IMR-90 (cell line): ENCODE measurements around the gene NTRK2. TPM values are rescaled to one million over a fixed set of nuclear protein-coding genes. Genes with fewer than 3 reads are reported as not detected.

ENCODE experiments used
- ATAC-seq: fragments of 200-7000 bp; cut with Tn5 transposase; 2 replicates; pipeline ENCODE4 v1.9.1; 2020; ENCODE audit warnings: low read depth, mild to moderate bottlenecking, moderate library complexity
- BruUV-seq: library from RNA; stranded (reverse); fragments of 400-500 nt; replicated peaks from 2 replicates; lab custom pipeline; 2021; lab: Mats Ljungman, UMichigan
- CTCF ChIA-PET: fragments of 300-600 bp; formaldehyde crosslinking; extraction: SDS; loops from one replicate; lab custom pipeline; 2021; ENCODE audit warnings: antibody characterized with exemption; lab: Yijun Ruan, JAX
- POLR2A ChIA-PET: fragments of 300-600 bp; sonication (Branson Sonifier 250); formaldehyde crosslinking; loops from one replicate; lab custom pipeline; 2022; ENCODE audit warnings: antibody characterized with exemption; ENCODE audit not compliant: unreplicated experiment; lab: Charles Lee
- DNase-seq: peaks from one replicate; pipeline ENCODE4 v3.0.0; 2013
- H2AFZ ChIP-seq: replicated peaks from 2 replicates; pipeline ENCODE3; 2013; ENCODE audit warnings: low read length, mild to moderate bottlenecking; ENCODE audit not compliant: poor library complexity
- H2AK5ac ChIP-seq: 2 replicates; pipeline ENCODE4 v1.6.1; 2013; ENCODE audit warnings: low read depth, low read length, inconsistent platforms
- H2AK9ac ChIP-seq: replicated peaks from 2 replicates; pipeline ENCODE3; 2013; ENCODE audit warnings: mild to moderate bottlenecking, low read depth, low read length, moderate library complexity; ENCODE audit not compliant: poor library complexity
- H2BK120ac ChIP-seq: 2 replicates; pipeline ENCODE4 v1.6.1; 2013; ENCODE audit warnings: low read depth, low read length, inconsistent platforms
- H2BK15ac ChIP-seq: 3 replicates; pipeline ENCODE4 v1.6.1; 2013; ENCODE audit warnings: low read depth, low read length, inconsistent platforms
- H2BK20ac ChIP-seq: 2 replicates; pipeline ENCODE4 v1.6.1; 2013; ENCODE audit warnings: low read depth, mild to moderate bottlenecking, inconsistent platforms, low read length, moderate library complexity
- H2BK5ac ChIP-seq: 2 replicates; pipeline ENCODE4 v1.6.1; 2013; ENCODE audit warnings: mild to moderate bottlenecking, low read depth, low read length, inconsistent platforms; ENCODE audit not compliant: poor library complexity, severe bottlenecking
- H3K14ac ChIP-seq: replicated peaks from 2 replicates; pipeline ENCODE4 v1.6.1; 2013; ENCODE audit warnings: low read depth, low read length, inconsistent platforms
- H3K18ac ChIP-seq: 2 replicates; pipeline ENCODE4 v1.6.1; 2013; ENCODE audit warnings: low read depth, low read length, control low read depth
- H3K23ac ChIP-seq: 2 replicates; pipeline ENCODE4 v1.6.1; 2013; ENCODE audit warnings: low read depth, low read length, inconsistent platforms
- H3K27ac ChIP-seq: 2 replicates; pipeline ENCODE4 v1.5.1; 2013; ENCODE audit warnings: mild to moderate bottlenecking, control low read depth, low read length; ENCODE audit not compliant: insufficient read depth
- H3K27me3 ChIP-seq: 2 replicates; pipeline ENCODE4 v1.6.1; 2013; ENCODE audit warnings: low read length; ENCODE audit not compliant: control insufficient read depth, insufficient read depth
- H3K36me3 ChIP-seq: 2 replicates; pipeline ENCODE4 v1.6.1; 2013; ENCODE audit warnings: low read length, mixed read lengths; ENCODE audit not compliant: control insufficient read depth, insufficient read depth
- H3K4ac ChIP-seq: 2 replicates; pipeline ENCODE4 v1.6.1; 2013; ENCODE audit warnings: low read depth, low read length, inconsistent platforms
- H3K4me1 ChIP-seq: 2 replicates; pipeline ENCODE4 v1.6.1; 2013; ENCODE audit warnings: low read length, mixed read lengths; ENCODE audit not compliant: control insufficient read depth, insufficient read depth
- H3K4me2 ChIP-seq: 2 replicates; pipeline ENCODE4 v1.6.1; 2013; ENCODE audit warnings: low read depth, mild to moderate bottlenecking, control low read depth, low read length, moderate library complexity
- H3K4me3 ChIP-seq: 2 replicates; pipeline ENCODE4 v1.5.1; 2013; ENCODE audit warnings: low read depth, mild to moderate bottlenecking, control low read depth, low read length, moderate library complexity; ENCODE audit not compliant: insufficient read depth
- H3K56ac ChIP-seq: 2 replicates; pipeline ENCODE4 v1.6.1; 2013; ENCODE audit warnings: low read length, inconsistent platforms; ENCODE audit not compliant: insufficient read depth; ENCODE audit errors: extremely low read depth
- H3K79me1 ChIP-seq, 2 experiments: 2 replicates each; pipeline ENCODE4 v1.6.1; 2013; ENCODE audit warnings: low read length in 2 of 2, inconsistent platforms in 1 of 2, low read depth in 1 of 2
- H3K9ac ChIP-seq: 2 replicates; pipeline ENCODE4 v1.6.1; 2013; ENCODE audit warnings: low read depth, low read length, control low read depth
- H3K9me1 ChIP-seq: 2 replicates; pipeline ENCODE4 v1.6.1; 2013; ENCODE audit warnings: low read length, inconsistent platforms; ENCODE audit not compliant: insufficient read depth
- H3K9me3 ChIP-seq: 2 replicates; pipeline ENCODE4 v1.6.1; 2013; ENCODE audit warnings: low read length; ENCODE audit not compliant: control insufficient read depth, insufficient read depth
- H4K20me1 ChIP-seq: 2 replicates; pipeline ENCODE4 v1.6.1; 2013; ENCODE audit warnings: low read length, inconsistent platforms; ENCODE audit not compliant: insufficient read depth
- H4K5ac ChIP-seq: 2 replicates; pipeline ENCODE4 v1.6.1; 2013; ENCODE audit warnings: mild to moderate bottlenecking, low read depth, low read length, control low read depth
- H4K8ac ChIP-seq, 2 experiments: 2 replicates each; pipeline ENCODE4 v1.6.1; 2013; ENCODE audit warnings: low read depth in 2 of 2, low read length in 2 of 2, control low read depth in 1 of 2, inconsistent platforms in 1 of 2
- H4K91ac ChIP-seq: 2 replicates; pipeline ENCODE4 v1.6.1; 2013; ENCODE audit warnings: low read depth, low read length, inconsistent platforms; ENCODE audit not compliant: insufficient read depth
- BHLHE40 ChIP-seq: fragments of 150-350 bp; IDR thresholded peaks from 2 replicates; pipeline ENCODE4 v1.6.1; 2016; ENCODE audit warnings: mild to moderate bottlenecking, low read depth, low read length
- CEBPB ChIP-seq: IDR thresholded peaks from 2 replicates; pipeline ENCODE4 v1.6.1; 2012; ENCODE audit warnings: low read depth, low read length, improper control_type of control experiment
- CHD1 ChIP-seq: IDR thresholded peaks from 2 replicates; pipeline ENCODE4 v1.6.1; 2012; ENCODE audit warnings: low read depth, low read length, improper control_type of control experiment
- CTCF ChIP-seq: conservative IDR thresholded peaks from 2 replicates; pipeline ENCODE4 v1.5.1; 2012; ENCODE audit warnings: mild to moderate bottlenecking, low read depth, low read length, improper control_type of control experiment
- FOS ChIP-seq: fragments of 150-350 bp; IDR thresholded peaks from 2 replicates; pipeline ENCODE4 v1.6.1; 2016; ENCODE audit warnings: low read depth, low read length
- MAFK ChIP-seq: IDR thresholded peaks from 2 replicates; pipeline ENCODE4 v1.6.1; 2012; ENCODE audit warnings: low read depth, low read length, improper control_type of control experiment
- MAZ ChIP-seq: IDR thresholded peaks from 2 replicates; pipeline ENCODE4 v1.6.1; 2012; ENCODE audit warnings: low read depth, mild to moderate bottlenecking, low read length, improper control_type of control experiment, moderate library complexity, borderline replicate concordance
- MXI1 ChIP-seq: IDR thresholded peaks from 2 replicates; pipeline ENCODE4 v1.6.1; 2012; ENCODE audit warnings: low read depth, mild to moderate bottlenecking, low read length, moderate library complexity, borderline replicate concordance
- NFE2L2 ChIP-seq: fragments of 150-350 bp; IDR thresholded peaks from 2 replicates; pipeline ENCODE4 v1.6.1; 2016; ENCODE audit warnings: low read depth, mild to moderate bottlenecking, low read length
- POLR2A ChIP-seq: IDR thresholded peaks from 2 replicates; pipeline ENCODE4 v1.6.1; 2012; ENCODE audit warnings: mild to moderate bottlenecking, low read depth, low read length
- RAD21 ChIP-seq: IDR thresholded peaks from 2 replicates; pipeline ENCODE4 v1.6.1; 2012; ENCODE audit warnings: low read length, improper control_type of control experiment
- RCOR1 ChIP-seq: IDR thresholded peaks from 2 replicates; pipeline ENCODE4 v1.6.1; 2012; ENCODE audit warnings: mild to moderate bottlenecking, low read length, improper control_type of control experiment; ENCODE audit not compliant: insufficient replicate concordance
- RFX5 ChIP-seq: IDR thresholded peaks from 2 replicates; pipeline ENCODE4 v1.8.0; 2012; ENCODE audit warnings: low read depth, mild to moderate bottlenecking, low read length, moderate library complexity
- SMC3 ChIP-seq: fragments of 150-350 bp; IDR thresholded peaks from 2 replicates; pipeline ENCODE4 v1.6.1; 2016; ENCODE audit warnings: low read depth, mild to moderate bottlenecking, antibody characterized with exemption, low read length, moderate library complexity
- USF2 ChIP-seq: fragments of 150-350 bp; IDR thresholded peaks from 2 replicates; pipeline ENCODE4 v1.6.1; 2017; ENCODE audit warnings: mild to moderate bottlenecking, antibody characterized with exemption, low read length, low read depth
- WGBS, 2 experiments: methylation state at CpG; one replicate each; pipeline versions ENCODE4 v1.1.5 to v1.1.7; 2013; ENCODE audit warnings: missing lambda C conversion rate in 2 of 2; ENCODE audit not compliant: insufficient read length in 1 of 2; ENCODE audit errors: extremely low coverage in 2 of 2; 5-methylcytosine and 5-hydroxymethylcytosine counted together
- dilution Hi-C: fragments of 300-500 bp; cut with HindIII; formaldehyde crosslinking; loops from one replicate; pipeline ENCODE4 v1.14.3; 2018; ENCODE audit warnings: low sequenced_read_pairs; ENCODE audit not compliant: unreplicated experiment
- in situ Hi-C: fragments of 300-500 bp; cut with MboI; formaldehyde crosslinking; loops from 3 replicates; pipeline ENCODE4 v1.14.3; 2019; ENCODE audit warnings: low sequenced_read_pairs, inconsistent platforms, mixed read lengths
- intact Hi-C: fragments of 100-400 bp; cut with micrococcal nuclease; formaldehyde crosslinking; loops from 2 replicates; pipeline ENCODE4 v1.10.0; 2022
- polyA plus RNA-seq, 3 experiments: library from polyadenylated mRNA; depleted of rRNA; stranded (reverse); fragments of >200 nt; gene quantifications; 2 replicates each; pipeline ENCODE4 v1.2.3, GENCODE V29; 2012; ENCODE audit warnings: low replicate concordance in 1 of 3
- total RNA-seq: library from RNA; depleted of rRNA; stranded (reverse); fragments of >200 nt; gene quantifications from 2 replicates; pipeline ENCODE4 v1.2.3, GENCODE V29; 2012
- TF ChIP-seq, protein P1 (sequence below): fragments of 150-350 bp; IDR thresholded peaks from 2 replicates; pipeline ENCODE4 v1.6.1; 2016; ENCODE audit warnings: low read depth, mild to moderate bottlenecking, low read length, moderate library complexity, borderline replicate concordance

The NTRK2 gene
- total and polyA plus RNA-seq, 2 of the 4 experiments (the other 2 are of a cell fraction) = under 0.01 to 0.02 TPM

- no peak overlapping the region for H2AK9ac ChIP-seq
- no peak for DNase-seq
- H3K4ac ChIP-seq = no peak overlapping the region
- H3K79me1 ChIP-seq = no peaks in the 10 kb centered on the region
- no peaks in the 10 kb centered on the region for H3K27me3 ChIP-seq
- no peak overlapping the region for H2BK20ac ChIP-seq
- H3K18ac ChIP-seq = no peak overlapping the region
- no peak overlapping the region for H2AFZ ChIP-seq
- no peak overlapping the region for H3K4me3 ChIP-seq
- ChIA-PET CTCF (no interaction called here), POLR2A (no interaction called here)
- ATAC-seq = no peak
- dilution Hi-C loops (no loop called here), intact Hi-C loops (no loop called here), in situ Hi-C loops (no loop called here)
- H4K8ac ChIP-seq = no peak overlapping the region
- H4K5ac ChIP-seq = no peak overlapping the region
- WGBS, 2 experiments = no CpG with 5 or more reads among the region's 4 CpGs
- H3K56ac ChIP-seq = no peak overlapping the region
- H4K91ac ChIP-seq = no peak overlapping the region
- H3K14ac ChIP-seq = no peak overlapping the region
- no peak overlapping the region for H2AK5ac ChIP-seq
- no peaks in the 10 kb centered on the region for H3K4me1 ChIP-seq
- no peak overlapping the region for H2BK15ac ChIP-seq
- H2BK120ac ChIP-seq = no peak overlapping the region
- H3K4me2 ChIP-seq = no peak overlapping the region
- no peaks in the 10 kb centered on the region for H3K9me1 ChIP-seq
- H2BK5ac ChIP-seq = no peak overlapping the region
- BruUV-seq = no TSS peak
- H3K9ac ChIP-seq = no peak overlapping the region
- TF ChIP-seq RFX5 = no peak
- TF ChIP-seq, protein P1, sequence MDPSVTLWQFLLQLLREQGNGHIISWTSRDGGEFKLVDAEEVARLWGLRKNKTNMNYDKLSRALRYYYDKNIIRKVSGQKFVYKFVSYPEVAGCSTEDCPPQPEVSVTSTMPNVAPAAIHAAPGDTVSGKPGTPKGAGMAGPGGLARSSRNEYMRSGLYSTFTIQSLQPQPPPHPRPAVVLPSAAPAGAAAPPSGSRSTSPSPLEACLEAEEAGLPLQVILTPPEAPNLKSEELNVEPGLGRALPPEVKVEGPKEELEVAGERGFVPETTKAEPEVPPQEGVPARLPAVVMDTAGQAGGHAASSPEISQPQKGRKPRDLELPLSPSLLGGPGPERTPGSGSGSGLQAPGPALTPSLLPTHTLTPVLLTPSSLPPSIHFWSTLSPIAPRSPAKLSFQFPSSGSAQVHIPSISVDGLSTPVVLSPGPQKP = no peak
- TF ChIP-seq RAD21 = no peak
- no peak for TF ChIP-seq MAFK
- no peak for TF ChIP-seq CEBPB
- no peak for TF ChIP-seq RCOR1
- no peak for TF ChIP-seq BHLHE40
- TF ChIP-seq MXI1 = no peak
- no peak for TF ChIP-seq CHD1
- TF ChIP-seq NFE2L2 = no peak
- no peak for TF ChIP-seq CTCF
- no peak for TF ChIP-seq USF2
- no peak for TF ChIP-seq MAZ
- TF ChIP-seq POLR2A = no peak
- no peak for TF ChIP-seq FOS
- TF ChIP-seq SMC3 = no peak
- H3K23ac ChIP-seq = no peak overlapping the region
- H3K36me3 ChIP-seq = no peaks in the 10 kb centered on the region
- no peaks in the 10 kb centered on the region for H4K20me1 ChIP-seq
- H3K27ac ChIP-seq = no peak overlapping the region
- peaks cover 5% of the 10 kb centered on the region for H3K9me3 ChIP-seq
Measured at GRCh38 chr9:84785792-84786547, 116.4 kb downstream of the NTRK2 start.
